HPDE6-E6E7 (cell line): ENCODE measurements around the gene UVRAG.
"Not testable (repeated sequence)": the region's sequence is repeated elsewhere in the genome, so short reads cannot be mapped to it uniquely, and the experiment has no call there.

Experiments
- DNase-seq: peaks from one replicate; pipeline ENCODE4 v3.0.0; 2011; ENCODE audit warnings: missing footprints; ENCODE audit errors: extremely low spot score

UVRAG gene

DNA sequence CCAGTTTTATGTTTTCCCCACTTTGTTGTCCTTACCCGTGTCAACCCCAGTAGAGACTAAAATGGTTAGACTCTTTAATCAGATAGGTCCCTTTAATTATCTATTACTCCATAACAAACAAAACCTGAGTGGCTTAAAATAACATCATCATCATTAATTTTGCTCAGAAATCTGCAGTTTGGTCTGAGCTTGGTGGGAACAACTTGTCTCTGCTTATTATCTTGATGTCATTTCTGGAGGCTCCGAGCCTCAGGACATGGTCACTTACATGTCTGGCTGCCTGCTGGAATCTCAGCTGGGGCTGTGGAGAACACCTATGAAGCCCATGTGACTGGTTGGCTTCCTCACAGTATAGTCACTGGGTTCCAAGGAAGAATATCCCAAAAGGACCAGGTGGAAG is 26.7 kb downstream of the UVRAG start:
- no peak for DNase-seq

DNA sequence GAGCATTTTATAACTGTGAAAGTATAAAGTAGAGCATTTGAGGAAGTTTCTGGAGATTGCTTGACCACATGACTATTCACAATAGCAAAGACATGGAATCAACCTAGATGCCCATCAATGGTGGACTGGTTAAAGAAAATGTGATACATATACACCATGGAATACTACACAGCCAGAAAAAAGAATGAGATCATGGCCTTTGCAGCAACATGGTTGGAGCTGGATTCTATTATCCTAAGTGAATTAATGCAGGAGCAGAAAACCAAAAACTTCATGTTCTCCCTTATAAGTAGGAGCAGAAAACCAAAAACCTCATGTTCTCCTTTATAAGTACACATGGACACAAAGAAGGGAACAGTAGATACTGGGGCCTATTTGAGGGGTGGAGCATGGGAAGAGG is 30.3 kb downstream of the UVRAG start:
- no peak for DNase-seq

DNA sequence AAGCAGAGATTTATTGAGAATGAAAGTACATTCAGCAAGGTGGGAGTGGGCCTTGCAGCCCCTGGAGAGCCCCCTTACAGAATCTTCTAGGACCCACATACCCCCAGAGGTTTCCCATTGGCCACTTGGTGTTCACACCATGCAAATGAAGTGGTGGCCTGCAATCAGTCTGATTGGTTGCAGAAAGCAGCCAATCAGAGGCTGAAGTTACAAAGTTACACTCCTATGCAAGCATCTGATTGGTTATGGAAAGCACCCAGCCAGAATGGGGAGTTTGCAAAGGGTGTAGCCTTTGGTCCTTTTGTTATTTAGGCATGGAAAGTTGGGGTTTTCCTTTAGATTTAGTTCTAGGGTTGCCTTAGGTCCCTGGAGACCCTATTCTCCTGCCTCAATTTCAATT is 34.9 kb downstream of the UVRAG start:
- no peak for DNase-seq

DNA sequence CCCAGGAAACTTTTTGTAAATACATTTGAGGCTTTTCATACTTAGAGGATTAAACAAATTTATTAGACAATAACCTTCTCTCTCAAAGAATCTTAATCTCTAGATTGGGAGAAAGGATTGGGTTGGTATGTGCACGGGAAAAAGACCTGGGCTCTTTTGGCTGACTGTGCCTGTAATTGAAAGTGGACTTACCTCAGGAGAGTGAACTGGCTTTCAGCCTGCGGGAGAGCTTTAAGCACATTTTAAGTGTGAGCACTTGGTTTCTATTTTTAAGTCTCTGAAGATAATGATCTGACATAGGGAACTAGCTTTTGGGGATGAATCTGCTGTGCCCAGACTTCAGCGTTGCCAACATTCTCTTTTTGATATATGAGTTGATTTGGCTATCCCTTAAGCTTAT is 35.8 kb downstream of the UVRAG start:
- no peak for DNase-seq

DNA sequence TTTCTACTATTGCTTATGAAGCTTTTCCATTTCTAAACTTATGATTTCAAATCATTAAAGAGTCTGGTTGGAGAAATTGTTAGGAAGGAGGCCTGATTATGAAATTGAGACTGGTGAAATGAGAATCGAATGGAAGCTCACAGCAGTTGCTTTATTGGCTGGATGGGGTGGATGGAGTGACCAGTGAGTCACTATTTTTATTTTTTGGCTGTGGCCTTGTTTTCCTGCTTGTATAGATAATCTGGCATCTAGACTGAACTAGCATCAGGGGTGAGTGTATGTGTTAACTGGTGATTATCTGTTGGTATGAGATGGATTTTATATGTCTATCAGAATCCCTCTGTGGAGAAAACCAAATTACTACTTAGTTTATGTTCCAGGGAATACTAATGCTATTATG is 36.2 kb downstream of the UVRAG start:
- DNase-seq, result no peak

DNA sequence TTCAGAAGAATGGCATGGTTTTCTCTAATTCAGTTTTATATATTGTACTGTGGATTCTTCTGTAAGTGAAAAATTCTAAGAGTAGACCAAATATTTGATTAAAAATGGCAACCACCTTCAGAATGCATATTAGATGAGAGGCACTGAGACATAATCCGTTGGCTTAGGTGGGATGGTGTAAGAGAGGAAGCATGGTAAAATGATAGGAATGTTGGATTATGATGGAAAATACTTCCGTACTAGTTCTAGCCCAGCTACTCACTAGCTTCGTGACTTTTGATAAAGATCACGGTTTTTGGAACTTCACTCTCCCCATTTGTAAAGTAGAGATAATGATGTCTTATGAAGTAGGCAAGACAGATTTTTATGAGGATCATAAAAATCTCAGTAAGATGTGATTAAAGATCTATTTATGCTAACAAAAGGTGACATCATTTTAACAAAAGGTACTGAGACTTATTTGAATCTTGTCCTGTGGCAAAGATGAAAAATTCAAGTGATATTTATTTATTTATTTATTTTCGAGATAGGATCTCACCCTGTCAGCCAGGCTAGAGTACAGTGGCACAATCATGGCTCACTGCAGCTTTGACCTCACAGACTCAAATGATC is 37.5 kb downstream of the UVRAG start:
- no peak for DNase-seq

DNA sequence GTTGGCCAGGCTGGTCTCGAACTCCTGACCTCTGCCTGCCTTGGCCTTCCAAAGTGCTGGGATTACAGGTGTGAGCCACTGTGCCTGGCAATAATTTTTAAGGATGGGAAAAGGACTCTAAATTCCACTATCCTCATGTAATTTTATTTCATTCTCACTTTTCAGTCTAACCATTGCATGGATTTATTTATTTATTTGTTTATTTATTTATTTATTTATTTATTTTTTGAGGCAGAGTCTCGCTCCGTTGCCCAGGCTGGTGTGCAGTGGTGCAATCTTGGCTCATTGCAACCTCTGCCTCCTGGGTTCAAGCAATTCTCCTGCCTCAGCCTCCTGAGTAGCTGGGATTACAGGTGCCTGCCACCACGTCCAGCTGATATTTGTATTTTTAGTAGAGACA is 38.6 kb downstream of the UVRAG start:
- not testable (repeated sequence) for DNase-seq

DNA sequence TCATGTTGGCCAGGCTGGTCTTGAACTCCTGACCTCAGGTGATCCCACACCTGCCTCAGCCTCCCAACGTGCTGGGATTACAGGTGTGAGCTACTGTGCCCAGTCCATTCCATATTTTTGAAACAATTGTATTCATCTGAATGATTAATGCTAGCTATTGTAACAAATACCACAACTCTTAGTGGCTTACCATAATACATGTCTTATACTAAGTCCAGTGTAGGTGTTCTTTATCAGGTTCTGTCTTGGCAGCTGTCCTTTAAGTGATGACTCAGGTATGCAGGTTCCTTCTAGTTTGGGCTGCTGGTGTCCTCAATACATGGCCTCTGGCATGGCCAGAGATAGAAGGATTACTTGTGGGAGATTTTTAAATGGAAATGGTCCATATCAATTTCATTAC is 39.0 kb downstream of the UVRAG start:
- DNase-seq, result peak; percentile 65

DNA sequence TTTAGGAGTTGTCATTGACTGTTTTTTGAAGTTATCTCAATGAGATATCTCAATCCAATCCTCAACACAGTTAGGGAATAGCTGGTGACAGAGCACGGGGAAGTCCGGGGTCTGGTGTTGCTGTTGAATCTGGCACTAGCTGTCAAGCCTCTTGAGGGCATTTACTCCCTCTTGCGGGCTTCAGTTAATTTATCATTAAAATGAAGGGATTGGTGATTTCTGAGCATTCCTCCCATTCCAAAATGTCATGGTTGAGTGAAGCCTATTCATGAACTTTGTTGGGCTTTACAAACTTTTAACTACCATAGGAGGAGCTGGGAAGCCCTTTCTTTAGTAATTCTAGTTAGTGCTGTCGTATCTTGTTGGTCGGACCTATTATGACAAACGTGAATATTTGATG is 40.2 kb downstream of the UVRAG start:
- DNase-seq, result no peak

DNA sequence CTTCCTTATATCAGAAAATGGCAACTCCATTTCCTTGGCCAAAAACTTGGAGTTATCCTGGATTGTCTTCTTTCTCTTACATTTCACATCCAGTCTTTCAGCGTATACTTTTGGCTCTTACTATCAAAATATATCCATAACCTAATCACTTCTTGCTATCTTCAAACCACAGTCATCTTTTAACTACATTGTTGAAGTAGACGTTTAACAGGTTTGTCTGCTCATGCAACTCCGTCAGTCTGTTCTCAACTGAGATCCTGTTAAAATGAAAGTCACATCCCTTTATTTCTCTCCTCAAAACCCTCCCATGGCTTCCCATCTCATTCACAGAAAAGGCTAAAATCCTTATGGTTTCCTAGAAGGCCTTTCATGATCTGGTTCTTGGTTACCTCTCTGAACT is 41.9 kb downstream of the UVRAG start:
- DNase-seq, result no peak

DNA sequence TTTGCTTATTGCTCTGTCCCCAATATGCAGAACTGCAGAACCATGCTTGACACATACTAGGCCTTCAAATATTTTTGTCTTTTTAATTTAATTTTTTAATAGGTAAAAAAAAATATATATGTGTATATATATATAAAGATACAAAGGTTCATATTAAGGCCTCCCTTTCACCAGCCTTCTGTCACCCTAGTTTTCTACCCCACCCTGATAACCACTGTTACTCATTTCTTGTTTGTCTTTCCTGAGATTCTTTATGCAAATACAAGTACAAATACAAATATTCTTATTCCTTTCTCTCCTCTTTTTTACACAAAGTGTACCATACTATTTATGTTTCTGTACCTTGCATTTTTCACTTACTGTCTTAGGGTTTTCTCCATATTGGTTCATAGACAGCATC is 43.0 kb downstream of the UVRAG start:
- DNase-seq, result no peak

DNA sequence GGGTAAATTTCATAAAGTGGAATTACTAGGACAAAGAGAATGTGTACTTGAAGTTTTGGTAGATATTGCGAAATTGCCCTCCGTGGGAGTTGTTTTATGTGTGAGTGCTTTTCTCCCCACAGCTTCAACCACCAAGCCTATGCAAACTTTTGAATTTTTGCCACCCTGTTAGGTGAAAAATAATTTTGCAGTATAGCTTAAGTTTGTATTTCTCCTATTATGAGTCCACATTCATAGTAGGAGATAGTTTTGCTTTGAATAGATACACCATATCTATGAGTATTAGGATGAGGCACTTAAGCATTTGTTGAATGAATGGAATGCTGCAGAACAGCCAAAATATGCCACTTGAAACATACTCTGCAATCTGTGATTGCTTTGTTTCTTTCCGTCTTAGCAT is 43.6 kb downstream of the UVRAG start:
- DNase-seq, result no peak

DNA sequence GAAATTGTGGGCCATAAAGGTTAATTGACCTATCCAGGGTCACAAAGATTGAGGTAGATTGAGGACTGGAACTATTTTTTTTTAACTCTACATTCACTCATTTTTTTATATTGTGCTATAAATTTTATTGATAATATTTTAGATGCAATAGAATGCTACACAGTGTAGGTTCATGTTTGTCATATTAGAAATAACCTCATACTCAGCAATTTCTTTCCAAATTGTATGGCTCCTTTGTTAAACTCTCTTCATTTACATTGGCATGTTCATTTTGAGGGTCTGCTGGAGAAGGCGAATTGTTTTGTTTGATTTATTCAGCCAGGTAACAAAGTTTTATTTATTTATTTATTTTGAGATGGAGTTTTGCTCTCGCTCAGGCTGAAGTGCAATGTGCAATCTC is 44.6 kb downstream of the UVRAG start:
- DNase-seq, result no peak

DNA sequence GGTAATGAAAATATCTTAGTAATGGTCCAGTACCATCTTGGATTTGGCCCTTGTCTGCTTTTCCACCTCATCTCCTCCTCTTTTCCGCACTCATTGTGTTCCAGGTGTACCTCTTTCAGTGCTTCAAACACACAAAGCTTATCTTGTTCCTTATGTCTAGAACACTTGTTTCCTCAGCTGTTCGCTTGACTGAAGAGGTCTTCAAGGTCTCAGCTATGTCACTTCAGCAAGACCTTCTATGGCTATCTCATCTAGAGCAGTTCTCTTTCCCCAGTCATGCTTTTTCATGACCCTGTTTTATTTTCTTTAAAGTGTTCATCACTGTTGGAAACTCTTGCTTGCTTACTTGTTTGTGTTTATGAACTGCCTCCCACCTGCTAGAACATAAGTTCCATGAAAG is 47.4 kb downstream of the UVRAG start:
- no peak for DNase-seq

DNA sequence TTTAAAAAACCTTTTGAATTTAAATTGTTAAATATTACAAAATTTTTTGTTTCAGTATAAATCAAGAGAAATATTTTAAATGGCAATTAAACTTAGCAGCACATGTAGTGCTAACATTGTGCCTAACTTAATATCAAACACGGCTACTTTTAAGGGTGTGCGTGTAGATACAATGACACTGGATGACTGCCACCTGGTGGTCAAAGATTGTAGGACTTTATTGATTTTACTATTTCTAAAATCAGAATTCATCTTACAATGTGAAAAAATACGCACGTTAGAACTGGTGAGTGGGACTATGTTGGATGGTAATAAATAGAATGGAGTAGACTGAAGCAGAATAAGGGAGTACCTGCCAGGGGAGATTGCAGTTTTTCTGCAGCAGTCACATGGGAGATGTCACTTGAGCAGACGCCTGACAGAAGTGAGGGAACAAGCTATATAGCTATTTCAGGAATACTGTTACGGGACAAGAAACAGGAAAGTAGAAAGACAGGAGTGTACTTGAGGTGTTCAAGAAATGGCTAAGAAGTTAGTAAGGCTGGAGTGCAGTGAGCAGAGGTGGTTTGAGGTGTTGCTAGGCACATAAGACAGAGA is 52.9 kb downstream of the UVRAG start:
- peak; percentile 6 for DNase-seq

DNA sequence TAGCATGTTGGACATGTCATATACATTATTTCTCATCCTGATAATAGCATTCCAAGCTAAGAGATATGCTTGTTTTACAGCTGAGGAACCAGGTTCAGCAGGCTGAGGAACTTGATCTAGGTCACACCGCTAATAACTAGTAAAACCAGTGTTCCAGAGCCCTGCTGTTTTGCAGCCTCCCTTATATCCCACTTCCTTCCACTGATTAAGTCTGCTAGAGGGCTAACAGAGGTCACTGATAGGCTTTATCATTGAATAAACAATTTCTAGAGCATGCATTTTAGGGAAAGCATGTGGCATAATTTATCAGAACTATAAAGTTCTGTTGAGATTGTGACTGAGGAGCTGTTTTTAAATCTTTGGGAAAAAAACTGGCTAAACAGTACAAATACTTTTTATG is 54.0 kb downstream of the UVRAG start:
- no peak for DNase-seq

DNA sequence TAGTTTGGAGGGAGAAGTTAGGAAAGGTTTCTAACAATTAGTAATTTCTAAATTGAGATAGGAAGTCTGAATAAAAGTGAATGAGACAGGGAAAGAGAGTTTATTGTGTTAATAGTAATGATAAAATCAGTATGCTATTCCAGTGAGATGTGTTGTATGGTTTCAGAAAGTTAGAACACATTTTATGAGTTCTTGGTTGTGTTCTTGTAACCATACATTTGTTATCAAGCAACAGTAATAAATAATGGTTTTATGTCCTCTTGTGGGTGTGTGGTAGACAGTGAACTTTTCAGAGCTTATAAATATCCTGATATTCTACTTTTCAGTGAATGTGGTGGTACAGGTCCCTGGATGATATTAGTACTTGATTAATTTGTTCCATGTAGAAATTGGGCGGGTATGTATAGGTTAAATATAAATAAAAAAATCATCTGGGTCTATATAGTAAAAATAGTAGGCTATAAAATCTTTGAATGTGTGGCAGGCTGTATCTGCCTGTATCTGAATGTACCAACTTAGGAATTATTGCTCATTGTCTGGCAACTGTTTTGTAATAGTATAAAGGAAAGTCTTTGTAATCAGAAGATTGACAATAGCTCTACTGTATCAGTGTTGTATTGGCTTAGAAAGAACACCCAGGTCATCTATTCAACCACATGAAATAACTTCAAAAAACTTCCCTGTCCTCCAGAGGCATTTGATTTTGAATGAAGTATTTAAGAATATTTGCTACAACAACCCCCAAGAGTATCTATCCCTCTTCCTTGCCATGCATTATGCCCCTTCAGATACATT is 54.8 kb downstream of the UVRAG start:
- no peak for DNase-seq

DNA sequence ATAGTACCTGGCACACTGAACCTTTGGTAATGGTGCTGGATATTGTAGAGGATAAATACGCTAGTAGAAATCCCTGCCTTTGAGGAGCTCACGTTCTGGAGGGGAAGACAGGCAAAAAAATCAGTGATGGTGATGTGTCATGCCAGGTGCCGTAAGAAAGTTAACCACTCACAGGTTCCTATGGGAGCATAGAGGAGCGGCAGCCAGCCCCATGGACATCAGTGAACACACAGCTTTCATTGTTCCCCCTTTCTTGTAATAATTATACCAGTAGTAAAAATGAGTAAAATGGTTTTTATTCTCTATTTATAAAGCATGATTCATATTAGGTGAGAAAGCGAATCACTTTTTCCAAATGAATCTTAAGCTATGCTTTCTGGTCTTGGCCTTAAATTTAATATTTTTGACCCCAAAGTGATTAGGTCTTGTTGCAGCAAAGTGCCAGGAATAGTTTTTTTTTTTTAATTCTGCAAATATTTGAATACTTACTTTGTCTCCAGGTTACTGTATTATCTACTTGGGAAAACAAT is 57.9 kb downstream of the UVRAG start:
- no peak for DNase-seq

DNA sequence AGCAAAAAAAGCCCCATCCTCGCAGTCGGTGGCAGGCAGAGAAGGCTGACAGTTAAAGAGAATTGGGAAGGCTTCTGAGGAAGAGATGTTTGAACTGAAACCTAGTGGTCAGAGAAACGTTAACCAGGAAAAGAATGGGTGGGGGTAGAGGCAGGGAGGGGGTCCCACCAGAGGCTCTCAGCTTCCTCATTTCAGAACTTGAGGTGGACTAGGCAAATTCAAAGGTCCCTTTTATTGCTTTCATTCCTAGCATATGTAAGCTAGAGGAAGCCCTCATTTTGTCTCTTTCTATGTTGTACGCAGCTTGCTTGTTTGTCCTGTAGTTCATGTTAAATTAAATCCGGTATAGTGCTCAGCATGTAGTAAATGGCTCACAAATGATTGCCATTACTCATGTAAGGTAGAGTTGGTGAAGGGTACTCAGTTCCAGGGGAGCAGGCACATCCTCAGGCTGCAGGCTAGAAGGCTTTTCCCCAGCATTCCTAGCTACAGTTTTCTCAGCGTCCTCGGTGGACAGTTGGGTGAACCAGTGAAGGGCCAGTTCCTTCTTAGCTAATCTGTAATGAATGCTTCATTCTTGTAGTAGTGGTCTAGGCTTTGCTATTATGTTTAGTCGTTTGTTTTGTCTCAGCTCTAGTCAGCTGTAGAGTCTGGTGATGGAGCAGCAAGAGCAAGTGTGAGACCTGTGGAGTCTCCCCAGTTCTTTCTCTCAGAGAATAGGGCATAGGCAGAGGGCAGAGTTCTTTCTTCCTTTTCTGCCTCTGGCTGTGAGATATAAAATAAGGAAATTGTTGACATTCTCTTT is 58.6 kb downstream of the UVRAG start:
- no peak for DNase-seq

DNA sequence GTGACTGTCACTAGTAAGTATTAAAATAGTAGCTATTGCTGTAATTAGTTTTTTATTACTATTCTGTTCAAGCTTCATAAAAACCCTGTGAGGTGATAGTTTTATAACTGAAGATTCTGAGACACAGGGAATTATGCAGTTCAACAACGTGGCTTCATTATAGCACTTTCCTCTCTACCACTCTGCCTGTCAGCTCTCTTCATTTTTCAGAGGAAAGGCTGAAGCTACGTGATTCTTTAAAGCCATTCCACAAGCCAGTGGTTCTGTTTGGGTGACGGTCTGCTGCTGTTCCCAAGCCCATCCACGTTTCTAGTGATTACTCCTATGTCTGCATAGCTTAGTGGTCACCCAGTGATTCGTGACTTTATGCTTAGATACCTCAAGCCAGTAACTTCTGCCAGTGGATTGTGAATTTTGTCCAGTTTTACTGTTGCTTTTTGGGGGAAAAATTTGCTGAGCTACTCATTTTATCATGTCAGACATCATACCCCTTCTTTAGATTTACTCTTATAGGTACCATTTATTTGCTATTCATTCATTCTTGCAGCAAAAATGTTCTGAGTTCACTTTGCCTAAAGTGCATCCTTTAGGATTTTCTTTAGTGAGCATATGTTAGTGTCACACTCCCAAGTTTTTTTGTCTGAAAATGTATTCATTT is 59.8 kb downstream of the UVRAG start:
- DNase-seq, result no peak

DNA sequence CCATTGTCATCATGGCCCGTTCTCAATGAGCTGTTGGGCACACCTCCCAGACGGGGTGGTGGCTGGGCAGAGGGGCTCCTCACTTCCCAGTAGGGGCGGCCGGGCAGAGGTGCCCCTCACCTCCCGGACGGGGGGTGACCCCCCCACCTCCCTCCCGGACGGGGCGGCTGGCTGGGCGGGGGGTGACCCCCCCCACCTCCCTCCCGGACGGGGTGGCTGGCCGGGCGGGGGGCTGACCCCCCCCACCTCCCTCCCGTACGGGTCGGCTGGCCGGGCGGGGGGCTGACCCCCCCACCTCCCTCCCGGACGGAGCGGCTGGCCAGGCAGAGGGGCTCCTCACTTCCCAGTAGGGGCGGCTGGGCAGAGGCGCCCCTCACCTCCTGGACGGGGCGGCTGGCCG is 62.3 kb downstream of the UVRAG start:
- DNase-seq, result not testable (repeated sequence)

DNA sequence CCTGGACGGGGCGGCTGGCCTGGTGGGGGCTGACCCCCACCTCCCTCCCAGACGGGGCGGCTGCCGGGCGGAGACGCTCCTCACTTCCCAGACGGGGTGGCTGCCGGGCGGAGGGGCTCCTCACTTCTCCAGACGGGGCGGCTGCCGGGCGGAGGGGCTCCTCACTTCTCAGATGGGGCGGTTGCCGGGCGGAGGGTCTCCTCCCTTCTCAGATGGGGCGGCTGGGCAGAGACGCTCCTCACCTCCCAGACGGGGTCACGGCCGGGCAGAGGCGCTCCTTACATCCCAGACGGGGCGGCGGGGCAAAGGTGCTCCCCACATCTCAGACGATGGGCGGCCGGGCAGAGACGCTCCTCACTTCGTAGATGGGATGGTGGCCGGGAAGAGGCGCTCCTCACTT is 62.9 kb downstream of the UVRAG start:
- DNase-seq, result not testable (repeated sequence)
